IgD-negative memory B cell (primary cell): ENCODE results near the gene KCNG2. TPM values are rescaled to one million over a fixed set of nuclear protein-coding genes. Genes with fewer than 3 reads are reported as not detected.

ENCODE experiments used
- H3K27ac Mint-ChIP-seq, 3 donors: one replicate each; pipeline ENCODE4 v1.8.0; 2020 to 2022; ENCODE audit warnings: mild to moderate bottlenecking in 3 of 3, mixed read lengths in 3 of 3, moderate library complexity in 1 of 3
- H3K27me3 Mint-ChIP-seq: one replicate; pipeline ENCODE4 v1.8.0; 2021; ENCODE audit warnings: mixed read lengths
- H3K36me3 Mint-ChIP-seq: one replicate; pipeline ENCODE4 v1.8.0; 2020; ENCODE audit warnings: mild to moderate bottlenecking, mixed read lengths
- H3K4me1 Mint-ChIP-seq, 3 donors: one replicate each; pipeline ENCODE4 v1.8.0; 2020 to 2022; ENCODE audit warnings: mixed read lengths in 3 of 3, mild to moderate bottlenecking in 1 of 3
- H3K4me3 Mint-ChIP-seq, 4 donors: one replicate each; pipeline ENCODE4 v1.8.0; 2020 to 2022; ENCODE audit warnings: mild to moderate bottlenecking in 4 of 4, mixed read lengths in 4 of 4, moderate library complexity in 3 of 4
- H3K9me3 Mint-ChIP-seq, 3 donors: one replicate each; pipeline ENCODE4 v1.8.0; 2020 to 2021; ENCODE audit warnings: mixed read lengths in 3 of 3, mild to moderate bottlenecking in 1 of 3
- polyA plus RNA-seq: library from polyadenylated mRNA; unstranded; fragments of 300-500 nt; fragmentation: Illumina TruSeq; gene quantifications from one replicate; pipeline ENCODE4 v1.2.3, GENCODE V29; 2021

KCNG2 gene
- polyA plus RNA-seq, 1 donor from 2014 or later, result not detected

DNA sequence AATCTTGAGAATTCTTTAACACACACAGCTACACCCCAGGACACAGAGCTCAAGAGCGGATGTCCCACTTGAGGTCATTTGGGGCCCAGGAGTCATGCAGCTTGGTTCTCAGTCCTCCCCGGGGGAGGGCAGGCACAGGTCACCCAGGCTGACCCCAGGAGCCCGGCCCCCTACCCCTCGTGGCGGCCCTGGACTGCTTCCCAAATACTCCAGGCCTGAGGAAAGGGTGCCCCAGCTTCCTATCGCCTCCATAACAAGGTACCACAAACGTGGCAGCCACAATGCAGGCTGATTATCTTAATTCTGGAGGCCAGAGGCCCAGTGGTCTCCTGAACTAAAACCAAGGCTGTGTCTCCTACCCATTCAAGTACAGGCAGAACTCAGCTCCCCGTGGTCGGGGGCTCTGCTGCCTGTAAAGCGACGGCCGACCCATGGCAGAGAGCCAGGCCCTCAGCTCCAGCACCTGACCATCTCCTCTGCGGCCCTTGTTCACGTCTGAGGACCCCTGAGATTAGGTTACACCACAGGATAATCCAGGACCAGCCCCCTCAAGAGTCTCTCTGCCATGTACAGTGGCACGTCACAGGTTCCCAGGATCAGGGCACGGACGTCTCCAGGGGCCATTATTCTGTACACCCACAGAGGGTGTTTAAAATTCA lies 143.2 kb downstream of the KCNG2 start:
- Mint-ChIP-seq H3K27me3 (no peaks in the 10 kb centered on the region), H3K9me3 (peaks cover 0 to 6% (median 4%) of the 10 kb centered on the region in 3 donors), H3K36me3 (peaks cover 20% of the 10 kb centered on the region), H3K4me1 (peaks cover 3 to 17% (median 7%) of the 10 kb centered on the region in 3 donors), H3K4me3 (no peak overlapping the region), H3K27ac (no peak overlapping the region)

DNA sequence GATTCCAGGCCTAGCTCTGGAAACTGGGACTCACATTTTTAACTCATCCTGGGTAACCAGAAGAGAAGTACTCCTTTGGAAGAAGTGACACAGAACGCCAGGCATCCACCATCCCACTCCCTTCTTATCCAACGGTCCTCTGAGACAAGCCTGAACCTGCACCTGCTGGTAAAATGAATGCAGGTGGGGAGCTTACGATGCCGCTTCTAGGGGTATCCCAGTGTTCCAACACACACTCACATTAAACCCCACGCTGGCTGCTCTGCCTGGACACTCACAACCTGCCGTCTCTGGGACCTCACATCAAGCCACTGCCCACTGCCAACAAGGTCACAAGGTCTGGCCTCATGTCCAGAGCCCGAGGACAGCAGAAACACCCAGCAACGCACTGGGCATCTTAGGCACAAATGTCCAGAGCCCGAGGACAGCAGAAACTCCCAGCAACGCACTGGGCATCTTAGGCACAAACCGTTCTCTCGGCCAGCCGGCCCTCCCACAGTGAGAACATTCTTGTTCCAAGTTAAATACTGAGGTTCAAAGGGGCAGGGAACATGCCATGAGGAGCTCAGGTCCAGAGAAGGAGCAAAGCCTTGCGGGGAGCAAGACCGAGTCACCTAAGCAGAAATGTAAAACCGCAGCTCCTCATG lies 143.9 kb downstream of the KCNG2 start:
- Mint-ChIP-seq H3K36me3 (peaks cover 16% of the 10 kb centered on the region), H3K4me1 (peaks cover 5 to 23% (median 11%) of the 10 kb centered on the region in 3 donors), H3K27ac (no peak overlapping the region)

DNA sequence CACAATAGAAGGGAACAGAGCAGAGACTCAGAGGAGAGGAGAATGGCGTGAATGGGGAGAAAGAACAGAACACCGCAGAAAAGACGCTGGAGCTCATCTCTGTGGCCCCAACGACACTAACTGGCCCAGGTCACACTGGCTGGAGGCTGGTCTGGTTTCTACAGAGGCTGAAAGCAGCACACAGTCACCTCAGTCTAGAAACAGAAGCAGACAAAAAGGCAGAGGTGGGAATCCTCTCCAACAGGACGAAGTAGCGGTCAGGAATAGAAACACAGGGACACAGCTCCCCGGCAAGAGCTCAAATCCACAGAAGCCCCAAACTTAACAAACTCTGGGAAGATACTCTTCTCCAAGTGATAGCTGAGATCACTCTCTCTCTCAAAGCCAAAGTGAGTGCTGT lies 144.5 kb downstream of the KCNG2 start:
- Mint-ChIP-seq H3K4me1 (peaks cover 8 to 26% (median 15%) of the 10 kb centered on the region in 3 donors), H3K27ac (no peak overlapping the region), H3K36me3 (peaks cover 14% of the 10 kb centered on the region), H3K9me3 (peaks cover 0 to 4% (median 4%) of the 10 kb centered on the region in 3 donors), H3K4me3 (no peak overlapping the region), H3K27me3 (no peaks in the 10 kb centered on the region)

More for the DNA sequence above, 143.9 kb downstream of the KCNG2 start:
- H3K27me3 Mint-ChIP-seq, result no peaks in the 10 kb centered on the region
- no peak overlapping the region for H3K4me3 Mint-ChIP-seq
- H3K9me3 Mint-ChIP-seq, result peaks cover 0 to 4% (median 4%) of the 10 kb centered on the region in 3 donors

DNA sequence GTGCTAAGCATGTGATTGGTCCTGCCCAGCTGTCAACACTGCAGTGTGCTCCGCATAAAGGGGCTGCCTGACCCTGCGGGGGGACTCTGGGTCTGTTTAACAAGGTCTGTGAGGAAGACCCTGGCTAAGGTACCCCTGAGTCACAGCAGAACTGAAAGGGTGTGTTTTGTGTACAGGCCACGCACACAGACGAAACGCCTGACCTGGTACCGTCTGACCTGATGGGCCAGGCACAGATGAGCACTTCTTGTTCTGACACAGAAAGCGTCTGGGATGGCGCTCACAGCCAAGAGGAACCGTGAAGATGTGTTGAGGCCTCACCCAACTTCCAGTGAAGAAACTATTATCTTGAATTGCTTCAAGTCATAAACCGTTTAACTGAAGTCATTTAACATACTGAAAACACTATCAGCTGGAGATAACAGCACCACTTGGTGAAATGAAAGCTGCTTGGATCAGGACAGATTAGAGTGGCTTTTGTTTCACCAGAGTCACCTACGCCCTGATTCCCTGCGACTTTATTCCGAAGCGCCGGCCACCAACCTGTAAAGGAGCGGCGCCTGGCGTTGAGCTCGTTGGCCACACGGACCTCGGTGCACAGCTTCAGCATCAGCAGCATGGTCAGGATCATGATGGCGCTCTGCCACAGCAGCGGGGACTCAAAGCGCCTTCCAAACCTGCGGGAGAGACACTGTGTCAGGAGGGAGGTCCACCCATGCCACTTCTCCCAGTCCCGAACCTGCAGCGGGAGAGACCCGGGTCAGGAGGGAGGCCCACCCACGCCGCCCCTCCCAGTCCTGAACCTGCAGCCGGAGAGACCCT lies 145.3 kb downstream of the KCNG2 start:
- no peaks in the 10 kb centered on the region for H3K27me3 Mint-ChIP-seq
- H3K36me3 Mint-ChIP-seq, result peaks cover 7% of the 10 kb centered on the region
- peaks cover 0 to 4% (median 2%) of the 10 kb centered on the region in 3 donors for H3K9me3 Mint-ChIP-seq
- H3K27ac Mint-ChIP-seq, result peak overlapping the region in 1 of 3 donors; percentile 47
- peaks cover 10 to 28% (median 15%) of the 10 kb centered on the region in 3 donors for H3K4me1 Mint-ChIP-seq
- H3K4me3 Mint-ChIP-seq, result peak overlapping the region in 1 of 4 donors; percentile 33

DNA sequence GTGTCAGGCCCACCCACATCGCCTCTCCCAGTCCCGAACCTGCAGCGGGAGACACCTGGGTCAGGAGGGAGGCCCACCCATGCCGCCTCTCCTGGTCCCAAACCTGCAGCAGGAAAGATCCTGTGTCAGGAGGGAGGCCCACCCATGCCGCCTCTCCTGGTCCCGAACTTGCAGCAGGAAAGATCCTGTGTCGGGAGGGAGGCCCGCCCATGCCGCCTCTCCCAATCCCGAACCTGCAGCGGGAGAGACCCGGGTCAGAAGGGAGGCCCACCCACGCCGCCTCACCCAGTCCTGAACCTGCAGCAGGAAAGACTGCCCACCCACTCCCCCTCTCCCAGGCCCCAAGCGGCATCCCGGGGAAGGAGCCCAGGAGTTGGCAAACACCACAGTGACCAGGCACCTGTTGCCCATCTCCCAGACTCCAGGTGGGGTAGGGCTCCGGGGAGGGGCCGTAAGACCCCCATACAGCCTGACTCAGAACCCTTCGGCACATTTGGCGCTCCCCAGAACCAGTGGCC lies 145.9 kb downstream of the KCNG2 start:
- no peak overlapping the region for H3K4me3 Mint-ChIP-seq

DNA sequence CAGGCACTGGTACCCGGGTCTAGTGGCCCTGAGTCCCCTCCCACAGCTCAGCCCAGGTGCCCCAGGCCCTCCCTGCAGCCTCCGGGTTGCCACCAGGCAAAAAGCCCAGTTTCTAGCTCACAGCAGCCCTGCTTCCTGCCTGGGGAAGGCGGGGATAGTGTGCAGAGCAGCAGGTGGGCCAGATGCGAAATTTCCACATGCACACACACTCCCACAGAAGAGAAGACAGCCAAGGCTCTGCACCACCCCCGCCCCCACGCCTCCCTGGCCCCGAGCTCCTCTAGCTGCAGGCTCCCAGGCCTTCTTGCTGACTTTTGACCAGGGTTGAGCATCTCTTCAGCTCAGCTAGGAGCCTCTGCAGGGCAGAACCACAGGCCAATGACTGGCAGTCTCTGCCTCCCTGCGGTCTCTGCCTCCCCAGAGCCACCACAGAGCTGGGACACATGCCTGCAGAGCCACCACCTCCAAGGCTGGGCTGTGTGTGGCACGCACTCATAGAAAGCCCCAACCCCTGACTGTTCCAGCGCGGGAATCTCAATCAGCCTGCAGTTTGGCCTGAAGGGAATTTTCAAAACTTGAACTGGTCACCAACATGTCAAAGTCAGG lies 146.5 kb downstream of the KCNG2 start:
- Mint-ChIP-seq H3K9me3 (peaks cover 0 to 4% (median 0%) of the 10 kb centered on the region in 3 donors), H3K27me3 (no peaks in the 10 kb centered on the region), H3K36me3 (peaks cover 9% of the 10 kb centered on the region), H3K27ac (peak overlapping the region; percentile 72 to 81 (median 80)), H3K4me1 (peaks cover 12 to 39% (median 15%) of the 10 kb centered on the region in 3 donors), H3K4me3 (no peak overlapping the region)

More for the DNA sequence above, 145.9 kb downstream of the KCNG2 start:
- H3K9me3 Mint-ChIP-seq, result peaks cover 0 to 4% (median 0%) of the 10 kb centered on the region in 3 donors
- H3K36me3 Mint-ChIP-seq, result peaks cover 9% of the 10 kb centered on the region
- peaks cover 13 to 35% (median 15%) of the 10 kb centered on the region in 3 donors for H3K4me1 Mint-ChIP-seq
- H3K27ac Mint-ChIP-seq, result no peak overlapping the region
- no peaks in the 10 kb centered on the region for H3K27me3 Mint-ChIP-seq

DNA sequence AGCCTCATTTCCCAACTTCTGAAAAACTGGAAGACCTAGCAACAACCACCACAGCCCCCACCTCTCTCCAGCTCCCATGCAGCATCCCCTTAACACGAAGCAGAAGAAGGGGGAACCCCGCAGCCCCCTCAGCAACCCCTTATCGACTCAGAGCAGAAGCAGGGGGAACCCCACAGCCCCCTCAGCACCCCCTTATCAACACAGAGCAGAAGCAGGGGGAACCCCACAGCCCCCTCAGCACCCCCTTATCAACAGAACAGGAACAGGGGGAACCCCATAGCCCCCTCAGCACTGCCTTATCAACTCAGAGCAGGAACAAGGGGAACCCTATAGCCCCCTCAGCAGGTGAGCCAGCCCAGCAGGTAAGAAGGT lies 147.0 kb downstream of the KCNG2 start:
- Mint-ChIP-seq H3K4me1 (peaks cover 13 to 43% (median 17%) of the 10 kb centered on the region in 3 donors), H3K27ac (peak overlapping the region; percentile 72 to 81 (median 80)), H3K4me3 (no peak overlapping the region), H3K27me3 (no peaks in the 10 kb centered on the region), H3K9me3 (peaks cover 0 to 3% (median 0%) of the 10 kb centered on the region in 3 donors), H3K36me3 (peaks cover 9% of the 10 kb centered on the region)

DNA sequence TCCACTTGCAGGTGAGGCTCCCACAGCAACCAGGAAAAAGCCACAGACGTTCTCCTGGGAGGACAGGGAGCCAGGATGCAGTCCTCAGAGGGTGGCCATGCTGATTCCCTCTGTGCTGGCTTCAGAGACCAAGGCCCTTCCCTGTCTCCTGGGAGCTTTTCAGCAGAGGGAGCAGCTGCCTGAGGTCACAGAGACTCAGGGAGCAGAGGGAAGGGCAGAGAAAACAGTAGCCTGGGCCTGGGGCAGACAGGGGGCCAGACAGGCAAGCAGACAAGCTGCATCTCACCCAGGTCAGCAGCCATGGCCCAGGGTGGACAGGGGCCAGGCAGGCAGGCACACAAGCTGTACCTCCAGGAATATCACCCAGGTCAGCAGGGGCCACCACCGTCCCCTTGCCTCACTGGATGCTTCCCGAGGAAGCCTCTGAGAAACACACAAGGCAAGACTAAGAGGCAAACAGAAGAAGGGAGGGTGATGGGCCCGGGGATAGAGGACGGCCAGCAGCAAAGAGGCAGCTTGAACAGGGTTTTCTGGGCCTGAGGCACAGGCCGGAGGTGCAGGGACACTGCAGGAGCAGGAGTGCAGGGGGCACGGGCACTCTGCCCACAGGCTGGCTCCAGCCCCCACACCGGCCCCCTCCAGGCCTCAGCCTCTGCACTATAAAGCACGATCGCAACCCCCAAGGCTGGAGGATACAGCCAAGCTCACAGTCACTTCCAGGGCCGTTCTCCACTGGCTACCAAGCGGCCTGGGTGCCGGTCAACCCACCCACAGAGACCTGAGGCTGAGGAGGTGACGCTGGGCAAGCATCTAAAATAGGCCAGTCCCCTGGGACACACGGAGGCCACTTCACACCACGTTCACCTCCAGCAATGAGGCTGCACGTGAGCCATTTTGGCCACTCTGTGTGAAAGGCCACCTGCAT lies 147.6 kb downstream of the KCNG2 start:
- peaks cover 16 to 48% (median 24%) of the 10 kb centered on the region in 3 donors for H3K4me1 Mint-ChIP-seq
- peaks cover 9% of the 10 kb centered on the region for H3K36me3 Mint-ChIP-seq
- H3K4me3 Mint-ChIP-seq, result peak overlapping the region in 3 of 4 donors; percentile 51 to 59 (median 58)
- peak overlapping the region in 2 of 3 donors; percentile 80 to 81 for H3K27ac Mint-ChIP-seq
- no peaks in the 10 kb centered on the region for H3K27me3 Mint-ChIP-seq
- H3K9me3 Mint-ChIP-seq, result no peaks in the 10 kb centered on the region

DNA sequence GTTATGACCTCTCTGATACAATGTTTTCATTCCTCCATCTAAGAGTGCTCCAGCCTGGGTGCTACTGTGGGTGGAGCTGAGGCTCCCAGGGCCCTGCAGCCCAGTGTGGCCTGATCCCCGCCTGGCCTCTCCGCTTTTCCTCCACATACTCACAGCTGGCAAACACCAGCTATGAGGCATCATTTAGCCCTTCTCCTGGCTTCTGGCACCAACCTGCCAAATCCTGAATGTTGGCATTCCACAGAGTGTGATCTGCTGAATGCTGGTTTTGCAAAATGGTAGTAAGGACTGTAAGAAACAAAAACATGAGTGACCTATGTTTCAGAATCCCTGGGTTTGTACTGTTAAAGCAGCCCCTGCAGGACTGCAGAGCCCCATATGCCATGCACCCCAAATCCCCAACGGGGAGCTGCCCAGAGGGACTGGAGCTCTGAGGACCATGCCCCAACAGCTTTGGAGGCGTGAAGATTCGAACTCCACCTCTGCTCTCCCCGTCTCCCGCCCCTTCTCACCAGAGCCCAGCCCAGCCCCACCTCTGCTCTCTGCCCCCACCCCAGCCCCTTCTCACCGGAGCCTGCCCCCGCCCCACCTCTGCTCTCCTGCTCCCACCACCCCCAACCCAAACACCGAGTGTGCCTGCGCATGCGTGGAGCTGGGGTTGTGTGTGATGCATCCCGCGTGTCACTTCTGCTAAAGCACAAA lies 149.5 kb downstream of the KCNG2 start:
- peaks cover 2% of the 10 kb centered on the region for H3K36me3 Mint-ChIP-seq
- H3K4me3 Mint-ChIP-seq, result peak overlapping the region in 3 of 4 donors; percentile 11 to 50 (median 17)
- H3K4me1 Mint-ChIP-seq, result peaks cover 16 to 49% (median 25%) of the 10 kb centered on the region in 3 donors
- peak overlapping the region in 1 of 3 donors; percentile 51 for H3K27ac Mint-ChIP-seq
- H3K9me3 Mint-ChIP-seq, result no peaks in the 10 kb centered on the region
- H3K27me3 Mint-ChIP-seq, result no peaks in the 10 kb centered on the region

DNA sequence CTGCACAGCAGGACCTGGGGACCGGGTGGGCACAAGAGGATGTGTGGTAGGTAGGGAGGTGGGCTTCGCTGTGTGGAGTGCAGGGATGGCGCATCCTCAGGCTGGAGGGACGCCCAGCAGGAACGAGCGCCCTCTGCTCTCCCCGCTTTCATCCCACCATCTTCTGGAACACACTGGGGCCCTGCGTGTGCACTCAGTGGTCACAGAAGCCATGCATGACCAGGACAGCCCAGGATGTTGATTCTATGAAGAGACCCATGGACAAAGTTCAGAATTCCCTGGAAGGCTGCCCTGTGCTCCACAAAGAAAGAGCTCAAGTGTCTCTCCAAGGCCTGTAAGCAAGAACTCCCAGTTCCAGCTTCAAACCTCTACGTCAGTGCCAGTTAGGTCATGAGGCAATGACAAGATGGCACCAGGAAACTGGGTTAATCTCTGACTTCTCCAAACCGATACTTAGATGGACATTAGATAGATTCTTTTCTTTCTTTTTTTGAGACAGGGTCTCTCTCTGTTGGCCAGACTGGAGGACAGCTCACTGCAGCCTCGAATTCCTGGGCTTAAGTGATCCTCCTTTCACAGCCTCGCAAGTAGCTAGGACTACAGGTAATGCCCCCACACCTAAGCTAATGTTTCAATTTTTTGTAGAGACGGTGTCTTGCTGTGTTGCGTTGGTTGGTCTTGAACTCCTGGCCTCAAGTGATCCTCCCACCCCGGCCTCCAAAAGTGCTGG lies 150.3 kb downstream of the KCNG2 start:
- peak overlapping the region in 2 of 3 donors; percentile 47 to 87 for H3K27ac Mint-ChIP-seq
- peaks cover 2% of the 10 kb centered on the region for H3K36me3 Mint-ChIP-seq
- peaks cover 16 to 47% (median 23%) of the 10 kb centered on the region in 3 donors for H3K4me1 Mint-ChIP-seq
- H3K9me3 Mint-ChIP-seq, result no peaks in the 10 kb centered on the region
- H3K4me3 Mint-ChIP-seq, result peak overlapping the region in 2 of 4 donors; percentile 39 to 86
- no peaks in the 10 kb centered on the region for H3K27me3 Mint-ChIP-seq

DNA sequence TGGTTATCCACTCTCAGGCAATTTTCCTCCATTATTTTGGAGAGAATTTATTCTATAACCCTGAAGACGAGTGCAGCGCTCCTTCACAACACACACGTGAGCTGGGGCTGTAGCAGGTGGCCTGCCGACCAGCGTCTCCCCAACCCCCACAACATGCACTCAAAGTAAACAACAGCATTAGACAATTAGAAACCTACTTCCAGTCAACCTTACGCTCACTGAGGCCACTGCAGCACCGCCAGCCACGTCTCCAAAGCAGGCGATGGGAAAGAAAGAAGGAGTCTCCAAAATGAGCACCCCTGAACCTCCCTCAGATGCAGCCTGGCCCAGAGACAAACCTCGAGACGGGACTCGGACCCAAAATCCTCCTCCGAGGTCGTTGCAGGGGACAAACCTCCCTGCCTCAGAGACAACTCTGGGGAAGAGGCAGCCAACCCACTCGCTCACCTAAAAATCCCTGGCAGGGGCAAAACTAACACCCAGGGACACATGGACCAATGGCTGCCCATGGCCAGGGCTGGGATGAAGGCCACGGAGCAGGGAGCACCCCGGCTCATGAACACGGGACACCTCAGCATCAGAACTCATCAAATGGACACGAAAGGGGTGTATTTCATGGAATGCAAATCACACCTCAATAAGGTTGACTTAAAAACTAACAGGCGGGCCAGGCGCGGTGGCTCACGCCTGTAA lies 151.1 kb downstream of the KCNG2 start:
- H3K9me3 Mint-ChIP-seq, result no peaks in the 10 kb centered on the region
- H3K4me1 Mint-ChIP-seq, result peaks cover 16 to 47% (median 23%) of the 10 kb centered on the region in 3 donors
- peak overlapping the region; percentile 87 to 96 (median 95) for H3K27ac Mint-ChIP-seq
- H3K36me3 Mint-ChIP-seq, result peaks cover 2% of the 10 kb centered on the region
- H3K27me3 Mint-ChIP-seq, result no peaks in the 10 kb centered on the region
- peak overlapping the region; percentile 45 to 86 (median 71) for H3K4me3 Mint-ChIP-seq
